ENCODE data around the gene PLCD1. TPM values are rescaled to one million over a fixed set of nuclear protein-coding genes. Genes with fewer than 3 reads are reported as not detected.

Gene PLCD1
- total RNA-seq, 1 donor from 2014 or later, result 36.9 TPM

DNA sequence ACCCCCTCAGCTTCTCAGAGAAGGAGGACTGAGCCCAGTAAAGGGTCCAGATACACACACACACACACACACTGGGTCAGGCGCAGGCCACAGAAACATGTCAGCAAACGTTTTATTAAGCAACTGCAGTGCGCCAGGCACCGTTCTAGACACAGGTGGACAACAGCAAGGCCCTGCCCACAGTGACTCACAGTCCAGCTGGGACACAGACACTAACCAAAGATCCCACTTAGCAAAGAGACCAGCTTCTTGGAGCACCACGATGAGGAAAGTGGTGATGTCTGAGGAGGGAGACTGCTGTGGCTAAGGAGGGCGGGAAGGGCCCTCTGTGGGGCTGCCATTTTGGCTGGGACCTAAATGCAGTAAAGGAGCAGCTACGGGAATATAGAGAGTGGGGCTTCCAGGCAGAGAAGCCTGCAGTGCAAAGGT lies 41.7 kb downstream of the PLCD1 start:
- Mint-ChIP-seq H3K36me3 (ENCODE audit: low read depth) (no peaks in the 10 kb centered on the region), H3K27ac (ENCODE audit: unreplicated experiment) (no peak overlapping the region), H3K4me3 (no peak overlapping the region), H3K9me3 (no peaks in the 10 kb centered on the region), H3K27me3 (ENCODE audit: low read depth) (peaks cover 4% of the 10 kb centered on the region), H3K4me1 (no peaks in the 10 kb centered on the region)
- TF ChIP-seq, protein P1, sequence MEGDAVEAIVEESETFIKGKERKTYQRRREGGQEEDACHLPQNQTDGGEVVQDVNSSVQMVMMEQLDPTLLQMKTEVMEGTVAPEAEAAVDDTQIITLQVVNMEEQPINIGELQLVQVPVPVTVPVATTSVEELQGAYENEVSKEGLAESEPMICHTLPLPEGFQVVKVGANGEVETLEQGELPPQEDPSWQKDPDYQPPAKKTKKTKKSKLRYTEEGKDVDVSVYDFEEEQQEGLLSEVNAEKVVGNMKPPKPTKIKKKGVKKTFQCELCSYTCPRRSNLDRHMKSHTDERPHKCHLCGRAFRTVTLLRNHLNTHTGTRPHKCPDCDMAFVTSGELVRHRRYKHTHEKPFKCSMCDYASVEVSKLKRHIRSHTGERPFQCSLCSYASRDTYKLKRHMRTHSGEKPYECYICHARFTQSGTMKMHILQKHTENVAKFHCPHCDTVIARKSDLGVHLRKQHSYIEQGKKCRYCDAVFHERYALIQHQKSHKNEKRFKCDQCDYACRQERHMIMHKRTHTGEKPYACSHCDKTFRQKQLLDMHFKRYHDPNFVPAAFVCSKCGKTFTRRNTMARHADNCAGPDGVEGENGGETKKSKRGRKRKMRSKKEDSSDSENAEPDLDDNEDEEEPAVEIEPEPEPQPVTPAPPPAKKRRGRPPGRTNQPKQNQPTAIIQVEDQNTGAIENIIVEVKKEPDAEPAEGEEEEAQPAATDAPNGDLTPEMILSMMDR (conservative IDR thresholded peaks at IDR 0.05), result no peak
- DNase-seq (ENCODE audit: low read depth, low spot score), result no peak

DNA sequence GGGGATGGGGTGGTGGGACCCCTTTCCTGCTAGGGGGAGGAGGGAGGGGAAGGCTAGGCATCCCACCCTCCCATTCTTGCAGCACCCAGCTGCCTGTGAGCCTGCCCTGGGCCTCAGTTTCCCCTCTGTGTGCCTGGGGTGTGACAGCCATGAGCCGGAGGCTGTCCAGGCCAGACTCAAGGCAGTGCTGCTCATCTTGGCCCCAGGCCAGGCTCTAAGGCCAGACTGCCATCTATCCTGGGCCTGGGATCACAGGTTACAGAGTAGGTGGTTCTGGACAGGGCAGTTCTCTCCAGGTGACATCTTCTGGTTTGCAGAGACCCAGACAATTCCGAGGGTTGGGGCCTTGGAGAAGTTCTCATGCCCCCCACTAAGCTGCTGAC lies 42.1 kb downstream of the PLCD1 start:
- H3K9me3 Mint-ChIP-seq, result no peaks in the 10 kb centered on the region
- no peak overlapping the region for H3K27ac Mint-ChIP-seq (ENCODE audit: unreplicated experiment)
- TF ChIP-seq, protein P1 (conservative IDR thresholded peaks at IDR 0.05), result no peak
- H3K36me3 Mint-ChIP-seq (ENCODE audit: low read depth), result no peaks in the 10 kb centered on the region
- no peak overlapping the region for H3K4me3 Mint-ChIP-seq
- H3K4me1 Mint-ChIP-seq, result no peaks in the 10 kb centered on the region
- H3K27me3 Mint-ChIP-seq (ENCODE audit: low read depth), result peaks cover 3% of the 10 kb centered on the region
- DNase-seq (ENCODE audit: low read depth, low spot score), result no peak

DNA sequence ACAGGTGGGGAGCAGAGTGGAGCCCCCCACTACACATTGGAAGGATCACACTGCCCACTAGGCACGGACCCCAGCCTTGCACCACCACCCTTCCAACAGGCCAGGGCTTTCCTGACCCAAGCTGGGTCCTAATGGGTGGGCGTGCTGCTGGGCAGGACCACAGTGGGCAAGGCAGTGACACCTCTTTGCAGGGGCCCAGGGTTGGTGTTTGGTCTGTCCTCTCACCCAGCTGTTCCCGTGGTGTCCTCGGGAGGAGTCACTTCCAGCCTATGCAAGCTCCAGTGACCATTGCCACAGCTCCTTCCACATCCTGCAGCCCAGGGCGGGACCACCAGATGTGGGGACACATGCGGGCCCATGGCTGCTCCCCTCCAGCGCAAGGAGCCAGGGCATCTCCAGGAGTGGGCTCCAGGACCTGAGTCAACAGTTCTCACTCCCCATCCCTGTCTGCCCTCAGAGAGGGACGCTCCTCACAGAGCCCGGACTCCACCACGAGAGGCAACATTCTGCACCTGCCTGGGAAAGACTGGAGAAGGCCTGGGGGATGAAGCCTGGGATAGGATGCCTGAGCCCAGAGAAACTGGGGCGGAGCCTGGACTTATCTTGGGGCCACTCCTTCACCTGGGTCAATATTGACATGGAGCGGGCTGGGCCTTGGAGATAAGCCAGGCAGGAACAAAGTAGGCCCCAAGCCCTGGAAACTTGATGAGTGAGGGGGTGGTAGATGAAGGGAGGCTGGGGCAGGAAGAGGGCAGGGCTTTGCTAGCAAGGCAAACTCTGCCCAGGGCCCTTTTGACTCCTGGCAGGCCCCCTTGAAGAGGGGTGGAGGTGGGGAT lies 42.7 kb downstream of the PLCD1 start:
- H3K9me3 Mint-ChIP-seq, result no peaks in the 10 kb centered on the region
- no peak overlapping the region for H3K27ac Mint-ChIP-seq (ENCODE audit: unreplicated experiment)
- no peak for DNase-seq (ENCODE audit: low read depth, low spot score)
- TF ChIP-seq, protein P1 (conservative IDR thresholded peaks at IDR 0.05), result no peak
- no peaks in the 10 kb centered on the region for H3K36me3 Mint-ChIP-seq (ENCODE audit: low read depth)
- no peaks in the 10 kb centered on the region for H3K4me1 Mint-ChIP-seq
- H3K27me3 Mint-ChIP-seq (ENCODE audit: low read depth), result no peaks in the 10 kb centered on the region
- no peak overlapping the region for H3K4me3 Mint-ChIP-seq

DNA sequence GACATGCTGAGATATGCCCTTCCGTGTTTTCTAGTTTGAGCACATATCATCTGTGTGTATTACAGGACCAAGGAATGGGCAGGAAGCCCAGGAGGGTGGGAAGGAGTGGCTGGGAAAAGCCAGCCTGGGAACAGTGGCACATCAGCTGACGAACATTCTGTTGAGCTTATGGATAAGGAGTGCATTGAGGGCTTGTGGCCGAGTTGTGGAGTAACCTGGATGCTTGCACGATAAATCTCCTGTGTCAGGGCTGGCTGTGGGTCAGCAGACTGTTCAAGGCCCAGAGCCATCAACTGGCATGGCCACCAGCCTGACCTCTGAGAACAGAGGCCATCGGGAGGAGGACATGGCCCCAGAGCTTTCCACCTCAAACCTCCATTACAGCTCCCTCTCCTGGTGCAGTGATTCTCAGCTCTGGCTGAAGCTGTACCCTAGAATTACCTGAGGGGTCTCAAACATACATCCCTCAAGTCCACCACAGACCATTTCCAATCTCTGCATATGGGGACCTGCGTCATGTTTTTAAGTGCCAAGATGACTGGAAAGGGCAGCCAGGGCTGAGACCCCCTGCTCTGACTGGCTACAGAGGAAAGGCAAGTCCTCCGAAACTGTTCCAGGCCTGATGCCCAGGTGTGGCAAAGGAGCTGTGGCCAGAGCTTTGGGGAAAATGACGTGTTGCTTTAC lies 43.7 kb downstream of the PLCD1 start:
- no peaks in the 10 kb centered on the region for H3K36me3 Mint-ChIP-seq (ENCODE audit: low read depth)
- H3K27me3 Mint-ChIP-seq (ENCODE audit: low read depth), result no peaks in the 10 kb centered on the region
- H3K4me3 Mint-ChIP-seq, result peak overlapping the region; percentile 61
- H3K9me3 Mint-ChIP-seq, result no peaks in the 10 kb centered on the region
- TF ChIP-seq, protein P1 (conservative IDR thresholded peaks at IDR 0.05), result no peak
- H3K4me1 Mint-ChIP-seq, result no peaks in the 10 kb centered on the region
- H3K27ac Mint-ChIP-seq (ENCODE audit: unreplicated experiment), result peak overlapping the region; percentile 43
- DNase-seq (ENCODE audit: low read depth, low spot score), result no peak

DNA sequence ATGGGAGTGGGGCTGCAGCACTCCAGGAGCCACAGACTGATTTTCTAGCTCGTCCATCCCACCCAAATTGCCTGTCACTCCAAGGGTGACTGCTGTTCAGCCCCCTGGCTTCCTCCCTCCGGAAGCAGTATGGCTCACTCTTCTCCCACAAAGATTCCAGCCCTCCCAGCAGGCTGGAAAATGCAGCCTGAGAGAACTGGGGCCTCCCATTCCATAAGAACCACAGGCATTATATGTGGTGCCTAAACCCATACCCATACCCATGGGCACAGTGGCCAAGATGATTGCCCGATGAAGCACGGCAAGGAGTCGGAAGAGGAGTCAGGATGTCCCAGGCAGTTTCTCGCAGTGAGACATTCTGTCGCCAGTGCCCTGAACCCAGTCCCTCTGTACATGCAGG lies 44.8 kb downstream of the PLCD1 start:
- no peak overlapping the region for H3K27ac Mint-ChIP-seq (ENCODE audit: unreplicated experiment)
- DNase-seq (ENCODE audit: low read depth, low spot score), result no peak
- H3K27me3 Mint-ChIP-seq (ENCODE audit: low read depth), result no peaks in the 10 kb centered on the region
- H3K4me1 Mint-ChIP-seq, result no peaks in the 10 kb centered on the region
- no peaks in the 10 kb centered on the region for H3K9me3 Mint-ChIP-seq
- TF ChIP-seq, protein P1 (conservative IDR thresholded peaks at IDR 0.05), result no peak
- no peaks in the 10 kb centered on the region for H3K36me3 Mint-ChIP-seq (ENCODE audit: low read depth)
- no peak overlapping the region for H3K4me3 Mint-ChIP-seq

All from neural crest cell (in vitro differentiated cells).